GM21786 (cell line): ENCODE data around the gene APBB1IP.
"Not testable (repeated sequence)": the region's sequence is repeated elsewhere in the genome, so short reads cannot be mapped to it uniquely, and the experiment has no call there.

Experiments
- ATAC-seq: cut with Tn5 transposase; IDR thresholded peaks from one replicate; pipeline ENCODE4 v1.9.1; 2021; ENCODE audit not compliant: unreplicated experiment

Gene APBB1IP, protein sequence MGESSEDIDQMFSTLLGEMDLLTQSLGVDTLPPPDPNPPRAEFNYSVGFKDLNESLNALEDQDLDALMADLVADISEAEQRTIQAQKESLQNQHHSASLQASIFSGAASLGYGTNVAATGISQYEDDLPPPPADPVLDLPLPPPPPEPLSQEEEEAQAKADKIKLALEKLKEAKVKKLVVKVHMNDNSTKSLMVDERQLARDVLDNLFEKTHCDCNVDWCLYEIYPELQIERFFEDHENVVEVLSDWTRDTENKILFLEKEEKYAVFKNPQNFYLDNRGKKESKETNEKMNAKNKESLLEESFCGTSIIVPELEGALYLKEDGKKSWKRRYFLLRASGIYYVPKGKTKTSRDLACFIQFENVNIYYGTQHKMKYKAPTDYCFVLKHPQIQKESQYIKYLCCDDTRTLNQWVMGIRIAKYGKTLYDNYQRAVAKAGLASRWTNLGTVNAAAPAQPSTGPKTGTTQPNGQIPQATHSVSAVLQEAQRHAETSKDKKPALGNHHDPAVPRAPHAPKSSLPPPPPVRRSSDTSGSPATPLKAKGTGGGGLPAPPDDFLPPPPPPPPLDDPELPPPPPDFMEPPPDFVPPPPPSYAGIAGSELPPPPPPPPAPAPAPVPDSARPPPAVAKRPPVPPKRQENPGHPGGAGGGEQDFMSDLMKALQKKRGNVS

GRCh38 chr10:26437637-26438461, at the start of gene APBB1IP:
TSS of gene APBB1IP (plus strand) at chr10:26438341. CDS start at chr10:26492327, 53,986 bp downstream.
- peak; percentile 46 for ATAC-seq

DNA sequence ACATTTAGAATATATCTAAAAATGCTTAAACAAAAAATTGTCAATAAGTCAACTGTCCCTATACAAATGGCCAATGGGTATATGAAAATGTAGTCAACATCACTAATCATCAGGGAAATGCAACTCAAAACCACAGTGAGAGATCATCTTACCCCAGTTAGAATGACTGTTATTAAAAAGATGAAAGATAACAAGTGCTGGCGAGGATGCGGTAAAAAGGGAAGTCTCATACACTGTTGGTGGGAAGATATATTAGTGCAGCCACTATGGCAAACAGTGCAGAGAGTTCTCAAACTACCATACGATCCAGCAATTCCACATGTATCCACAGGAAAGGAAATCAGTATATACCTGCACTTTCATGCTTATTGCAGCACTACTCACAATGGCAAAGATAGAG, 48.6 kb upstream of the APBB1IP start:
- ATAC-seq, result no peak

DNA sequence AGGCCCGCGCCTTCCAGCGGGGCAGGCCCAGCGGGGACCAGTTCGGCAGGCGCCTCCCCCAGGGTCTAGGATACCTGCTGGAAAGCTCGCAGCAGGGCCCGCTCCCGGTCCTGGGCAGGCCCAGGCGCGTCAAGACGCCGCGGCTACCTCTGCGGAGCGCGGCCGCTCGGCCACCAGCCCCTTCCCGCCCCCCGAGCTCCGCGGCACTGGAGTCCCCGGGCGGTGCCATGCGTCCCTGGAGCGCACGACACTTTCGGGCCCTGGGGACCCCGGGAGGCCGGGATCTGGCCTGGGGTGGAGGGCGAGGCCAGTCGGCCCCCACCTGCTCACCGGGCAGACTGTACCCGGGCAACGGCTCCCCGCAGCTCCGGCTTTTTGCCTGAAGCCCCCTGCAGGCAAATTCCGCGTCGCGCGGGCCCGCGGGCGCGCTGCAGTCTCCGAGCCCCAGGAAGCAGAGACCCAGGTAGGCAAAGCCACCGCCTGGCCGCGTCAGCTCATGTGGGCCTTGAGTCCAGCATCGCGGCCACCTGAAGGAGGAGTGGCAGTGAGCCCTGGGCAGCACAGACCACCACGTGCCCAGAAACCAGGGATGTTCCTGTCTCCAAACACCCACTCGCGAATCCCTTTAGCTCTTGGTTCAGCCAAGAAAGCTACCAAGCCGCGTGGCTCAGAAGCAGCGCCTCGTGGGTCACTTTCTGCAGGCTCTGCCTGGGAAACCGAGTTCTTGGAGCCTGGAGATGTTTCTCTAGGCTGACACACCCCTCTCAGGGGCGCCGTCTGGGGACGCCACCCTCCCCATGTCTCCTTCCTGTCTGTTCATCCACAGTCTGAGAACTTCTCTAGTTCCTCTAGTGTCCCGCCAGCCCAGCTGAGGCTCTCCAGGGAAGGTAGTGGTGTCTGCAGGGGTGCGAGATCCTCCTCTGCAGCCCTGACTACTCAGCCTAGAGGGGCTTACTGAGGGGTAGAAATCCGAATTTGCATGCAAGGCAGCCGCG, 46.1 kb upstream of the APBB1IP start:
- ATAC-seq, result peak; percentile 61

DNA sequence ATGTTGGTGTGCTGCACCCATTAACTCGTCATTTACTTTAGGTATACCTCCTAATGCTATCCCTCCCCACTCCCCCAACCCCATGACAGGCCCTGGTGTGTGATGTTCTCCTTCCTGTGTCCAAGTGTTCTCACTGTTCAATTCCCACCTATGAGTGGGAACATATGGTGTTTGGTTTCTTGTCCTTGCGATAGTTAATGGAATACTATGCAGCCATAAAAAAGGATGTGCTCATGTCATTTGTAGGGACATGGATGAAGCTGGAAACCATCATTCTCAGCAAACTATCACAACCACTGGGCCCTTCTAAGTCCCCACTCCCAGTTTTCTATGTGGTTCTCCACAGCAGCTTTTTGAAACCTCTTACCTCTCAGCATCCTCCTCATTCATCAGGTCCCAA, 39.8 kb upstream of the APBB1IP start:
- ATAC-seq, result not testable (repeated sequence)

GRCh38 chr10:26407406-26407969, 30.7 kb upstream of the APBB1IP start:
- no peak for ATAC-seq

DNA sequence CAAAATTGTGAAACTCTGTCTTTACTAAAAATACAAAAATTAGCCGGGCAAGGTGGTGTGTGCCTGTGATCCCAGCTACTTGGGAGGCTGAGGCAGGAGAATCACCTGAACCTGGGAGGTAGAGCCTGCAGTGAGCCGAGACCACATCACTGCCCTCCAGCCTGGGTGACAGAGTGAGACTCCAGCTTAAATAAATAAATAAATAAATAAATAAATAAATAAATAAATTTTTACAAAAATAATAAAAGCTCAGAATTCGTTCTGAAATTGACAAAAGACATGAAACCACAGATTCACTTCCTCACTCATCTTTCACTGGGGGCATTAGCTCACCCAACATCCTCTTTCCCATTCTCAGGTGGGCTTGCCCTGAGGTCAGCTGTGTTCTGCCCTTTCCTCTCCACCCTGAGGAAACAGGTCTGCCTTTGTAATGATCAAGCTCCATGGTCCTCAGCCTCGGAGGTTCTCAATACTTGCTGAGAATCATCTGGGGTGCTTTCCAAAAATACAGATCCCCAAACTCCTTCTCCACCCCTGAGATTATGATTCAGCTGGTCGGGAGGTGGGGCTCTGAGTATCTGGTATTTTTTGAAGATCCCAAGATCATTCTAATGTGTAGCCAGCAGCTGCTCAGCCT, 29.2 kb upstream of the APBB1IP start:
- ATAC-seq, result peak; percentile 53

GRCh38 chr10:26410356-26410755, 27.8 kb upstream of the APBB1IP start:
- no peak for ATAC-seq

DNA sequence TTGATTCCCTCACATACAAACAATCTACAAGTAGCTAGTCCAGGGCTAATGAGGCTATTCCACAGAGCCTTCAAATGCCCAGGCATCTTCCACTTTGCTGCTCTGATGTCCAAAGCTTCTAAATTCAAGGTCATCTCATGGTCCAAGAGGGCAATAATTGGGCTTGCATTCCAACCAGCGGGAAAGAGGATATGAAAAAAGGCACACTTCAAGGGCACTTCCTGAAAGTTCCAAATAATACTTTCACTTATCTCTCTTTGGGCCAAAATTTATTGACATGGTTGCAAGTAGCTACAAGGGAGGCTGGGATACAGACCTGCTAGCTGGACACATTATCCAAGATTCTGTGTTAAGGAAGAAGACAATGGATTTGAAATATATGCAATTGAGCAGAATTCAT, 25.2 kb upstream of the APBB1IP start:
- ATAC-seq, result no peak

DNA sequence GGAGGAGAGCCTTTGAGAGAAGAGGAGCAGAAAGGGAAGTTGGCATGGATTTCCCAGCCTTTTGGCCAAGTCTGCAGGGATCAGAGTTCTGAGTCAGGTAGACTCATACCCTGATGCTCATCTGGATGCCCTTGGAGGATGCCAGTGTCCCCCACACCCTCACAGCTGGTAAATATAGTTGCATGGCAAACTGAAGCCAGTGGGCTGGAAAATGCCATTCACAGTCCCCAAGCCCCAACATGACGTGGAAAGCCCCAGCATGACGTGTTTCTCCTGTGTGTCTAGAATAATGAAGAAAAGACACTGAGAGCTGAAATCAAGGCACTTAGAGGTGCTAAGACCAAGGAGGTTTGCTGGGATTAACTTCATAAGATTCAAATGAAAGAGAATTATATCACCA, 24.8 kb upstream of the APBB1IP start:
- no peak for ATAC-seq

GRCh38 chr10:26417136-26417535, 21.0 kb upstream of the APBB1IP start:
- no peak for ATAC-seq

DNA sequence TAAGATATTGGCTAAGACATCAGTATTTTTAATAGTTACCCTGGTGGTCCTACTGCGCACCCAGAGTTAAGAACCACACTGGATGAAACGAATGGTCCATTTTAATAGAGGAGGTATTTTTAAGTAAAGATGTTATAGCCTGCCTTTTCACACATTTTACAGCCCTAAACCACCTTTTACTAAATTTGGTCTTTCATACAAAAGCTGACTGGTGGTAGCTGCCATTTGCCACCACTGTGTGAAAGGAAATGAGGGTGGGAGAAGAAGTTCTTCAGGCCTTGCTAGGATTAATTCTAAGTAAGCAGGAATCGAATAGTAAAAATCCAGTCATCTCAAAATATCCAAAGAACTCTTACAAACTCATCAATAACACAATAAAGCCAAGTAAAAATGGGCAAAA, 15.2 kb upstream of the APBB1IP start:
- no peak for ATAC-seq

- ATAC-seq, result no peak
These were observed 14.4 kb upstream of the APBB1IP start for GRCh38 chr10:26423722-26424121.

GRCh38 chr10:26430641-26431163, 7.4 kb upstream of the APBB1IP start:
- peak; percentile 88 for ATAC-seq

GRCh38 chr10:26432938-26433337, 5.2 kb upstream of the APBB1IP start:
- no peak for ATAC-seq

DNA sequence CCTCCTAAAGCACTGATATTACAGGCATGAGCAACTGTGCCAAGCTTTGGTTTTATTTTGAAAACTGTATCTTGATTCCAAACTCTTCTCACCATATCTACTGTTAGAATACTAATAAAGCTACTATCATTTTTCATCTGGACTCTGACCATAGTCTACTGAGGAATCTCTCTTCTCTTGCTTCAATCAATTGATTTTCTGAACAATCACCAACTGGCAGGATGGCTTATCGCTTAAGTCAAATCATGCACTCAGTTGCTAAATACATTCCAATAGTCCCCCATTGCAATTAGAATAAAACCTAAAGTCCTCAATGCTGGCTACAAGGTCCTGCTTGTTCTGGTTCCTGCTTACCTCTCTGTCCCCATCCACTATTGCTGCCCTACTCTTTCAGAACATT, 2.3 kb upstream of the APBB1IP start:
- ATAC-seq, result no peak

DNA sequence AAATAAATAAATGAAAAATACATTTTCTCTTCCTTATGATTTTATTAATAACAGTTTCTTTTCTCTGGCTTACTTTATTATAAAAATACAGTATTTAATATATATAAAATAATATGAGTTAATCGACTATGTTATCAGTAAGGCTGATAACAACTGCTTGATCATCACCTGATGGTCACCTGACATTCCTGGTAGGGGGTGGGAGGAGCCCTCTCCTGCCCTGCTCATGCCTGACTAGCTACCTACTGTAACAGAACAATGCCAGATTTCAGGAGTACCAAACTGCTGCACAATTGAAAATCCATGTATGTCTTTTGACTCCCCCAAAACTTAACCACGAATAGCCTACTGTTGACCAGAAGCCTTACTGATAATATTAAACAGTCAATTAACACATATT, 1.3 kb upstream of the APBB1IP start:
- ATAC-seq, result no peak

DNA sequence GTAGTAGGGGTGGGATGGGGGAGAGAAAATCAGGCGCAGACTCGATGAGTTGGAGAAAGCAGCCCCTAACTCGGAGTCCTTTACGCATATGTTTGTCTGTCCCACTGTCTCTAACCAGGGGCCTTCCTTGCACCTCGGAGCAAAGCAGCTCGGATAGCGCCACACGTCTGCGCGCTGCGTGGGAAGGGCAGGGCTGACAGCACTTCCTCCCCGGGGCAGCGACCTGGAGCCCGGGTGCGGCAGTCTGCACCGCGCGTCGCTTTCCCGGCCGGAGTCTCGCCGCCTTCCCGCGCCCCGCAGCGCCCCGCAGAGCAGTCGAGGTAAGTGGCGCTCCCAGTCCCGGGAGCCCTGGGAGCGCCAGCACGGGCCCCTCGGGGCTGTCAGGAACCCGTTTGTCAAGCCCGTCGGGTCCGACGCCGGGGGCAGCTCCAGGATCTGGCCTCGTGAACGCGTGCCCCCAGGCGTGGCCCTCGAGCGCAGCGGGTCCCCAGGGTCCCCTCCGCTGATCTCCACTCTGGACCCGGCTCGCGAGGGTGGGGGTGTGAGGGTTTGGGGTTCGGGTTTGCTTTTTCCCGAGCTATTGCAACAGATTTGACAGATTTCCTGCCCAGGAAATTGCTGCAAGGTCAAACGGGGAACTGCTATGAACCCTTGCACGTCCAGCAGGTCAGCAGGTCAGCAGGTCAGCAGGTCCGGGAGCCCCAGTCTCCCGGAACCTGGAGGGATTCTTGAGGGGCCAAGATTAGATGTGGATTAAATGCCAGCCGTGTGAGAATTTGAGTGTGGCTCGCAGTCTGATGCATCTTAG, 597 bp downstream of the APBB1IP start:
- peak; percentile 30 for ATAC-seq

- no peak for ATAC-seq
These were observed 1.4 kb downstream of the APBB1IP start for GRCh38 chr10:26439406-26440087.
